22Rv1 (cell line): ENCODE measurements around the gene UCK1.

Experiments used
- CTCF ChIP-seq: fragments of 450-650 bp; IDR thresholded peaks from 2 replicates; pipeline ENCODE4 v1.5.1; 2017; ENCODE audit warnings: mild to moderate bottlenecking
- ZFX ChIP-seq: fragments of 450-650 bp; IDR thresholded peaks from 2 replicates; pipeline ENCODE4 v1.6.1; 2017; ENCODE audit warnings: antibody characterized with exemption, borderline replicate concordance

- TF ChIP-seq CTCF: no peak
- no peak for TF ChIP-seq ZFX
These were observed 19.6 kb downstream of the UCK1 start for GRCh38 chr9:131511416-131511815.
